Activated CD8-positive, alpha-beta memory T cell treated with anti-CD3 and anti-CD28 coated beads, Interleukin-2, amount 10 ng/mL, durations not matched to agents 7 days and 5 days (primary cell): Measurements from ENCODE around the gene FOXN1. TPM values are rescaled to one million over a fixed set of nuclear protein-coding genes. Genes with fewer than 3 reads are reported as not detected.

Experiments used
- ATAC-seq: fragments of 150-1000 bp; cut with Tn5 transposase; one replicate; pipeline ENCODE4 v1.10.0; 2021; ENCODE audit warnings: moderate library complexity
- CTCF ChIA-PET: fragments of 350-600 bp; sonication (Branson Sonifier 250); formaldehyde crosslinking; loops from one replicate; lab custom pipeline; 2021; ENCODE audit warnings: antibody characterized with exemption; lab: Charles Lee
- DNase-seq: peaks from one replicate; pipeline ENCODE4 v3.0.0-alpha.2; 2020
- H3K27ac Mint-ChIP-seq: one replicate; pipeline ENCODE4 v1.8.0; 2021; ENCODE audit warnings: mild to moderate bottlenecking, mixed read lengths
- H3K27me3 Mint-ChIP-seq: one replicate; pipeline ENCODE4 v1.8.0; 2021; ENCODE audit warnings: mixed read lengths
- H3K36me3 Mint-ChIP-seq: one replicate; pipeline ENCODE4 v1.8.0; 2021; ENCODE audit warnings: mild to moderate bottlenecking, mixed read lengths
- H3K4me1 Mint-ChIP-seq: one replicate; pipeline ENCODE4 v1.8.0; 2021; ENCODE audit warnings: mixed read lengths
- H3K4me3 Mint-ChIP-seq: one replicate; pipeline ENCODE4 v1.8.0; 2021; ENCODE audit warnings: mild to moderate bottlenecking, moderate library complexity, mixed read lengths
- H3K9me3 Mint-ChIP-seq: one replicate; pipeline ENCODE4 v1.8.0; 2022; ENCODE audit warnings: low read depth, mixed read lengths
- total RNA-seq, 2 experiments: library from RNA; stranded (reverse); gene quantifications; one replicate each; pipeline ENCODE4 v1.2.3, GENCODE V29; 2021

FOXN1 gene
- total RNA-seq, 2 experiments from 2014 or later: not detected

- Mint-ChIP-seq H3K9me3 (no peaks in the 10 kb centered on the region), H3K27me3 (no peaks in the 10 kb centered on the region), H3K27ac (no peak overlapping the region), H3K36me3 (no peaks in the 10 kb centered on the region), H3K4me1 (no peaks in the 10 kb centered on the region), H3K4me3 (no peak overlapping the region)
- no peak for ATAC-seq
- CTCF ChIA-PET: interaction anchor here (0.6 to 2.5 kb wide), 12 partner anchors 8 to 239 kb away, joined by 3 to 24 read pairs (median 3); partner anchors contain the start of genes ALDOC and TNFAIP1
- DNase-seq: no peak
Observed at GRCh38 chr17:28541439-28541838, 35.3 kb downstream of the FOXN1 start.

GRCh38 chr17:28544402-28545140 is 38.4 kb downstream of the FOXN1 start:
- ATAC-seq (no peak), DNase-seq (no peak)
- peaks cover 3% of the 10 kb centered on the region for H3K36me3 Mint-ChIP-seq
- H3K27ac Mint-ChIP-seq: no peak overlapping the region
- H3K4me1 Mint-ChIP-seq: peaks cover 16% of the 10 kb centered on the region
- H3K9me3 Mint-ChIP-seq: no peaks in the 10 kb centered on the region
- H3K27me3 Mint-ChIP-seq: no peaks in the 10 kb centered on the region
- CTCF ChIA-PET: no interaction called here
- no peak overlapping the region for H3K4me3 Mint-ChIP-seq

- H3K4me3 Mint-ChIP-seq: no peak overlapping the region
- H3K27me3 Mint-ChIP-seq: no peaks in the 10 kb centered on the region
- peaks cover 21% of the 10 kb centered on the region for H3K4me1 Mint-ChIP-seq
- DNase-seq: no peak
- no peak for ATAC-seq
- peaks cover 3% of the 10 kb centered on the region for H3K36me3 Mint-ChIP-seq
- CTCF ChIA-PET: no interaction called here
- no peaks in the 10 kb centered on the region for H3K9me3 Mint-ChIP-seq
- no peak overlapping the region for H3K27ac Mint-ChIP-seq
Observed at GRCh38 chr17:28545141-28545503, 39.0 kb downstream of the FOXN1 start.

- Mint-ChIP-seq H3K36me3 (peaks cover 3% of the 10 kb centered on the region), H3K9me3 (no peaks in the 10 kb centered on the region), H3K27ac (no peak overlapping the region), H3K27me3 (no peaks in the 10 kb centered on the region), H3K4me1 (peaks cover 29% of the 10 kb centered on the region), H3K4me3 (no peak overlapping the region)
- ATAC-seq (no peak), DNase-seq (no peak)
- CTCF ChIA-PET: interaction anchor here (1.8 to 3.9 kb wide), 4 partner anchors 9 to 52 kb away, joined by 4 to 19 read pairs (median 6); no protein-coding TSS in a partner anchor
Observed at GRCh38 chr17:28545787-28546415, 39.8 kb downstream of the FOXN1 start.

- Mint-ChIP-seq H3K27ac (peak overlapping the region; percentile 64), H3K4me1 (peaks cover 39% of the 10 kb centered on the region), H3K9me3 (no peaks in the 10 kb centered on the region), H3K4me3 (no peak overlapping the region), H3K27me3 (no peaks in the 10 kb centered on the region), H3K36me3 (peaks cover 3% of the 10 kb centered on the region)
- CTCF ChIA-PET: interaction anchor here (0.6 to 5.1 kb wide), 9 partner anchors 11 to 1247 kb away, joined by 3 to 28 read pairs (median 5); partner anchors contain the start of gene ALDOC
- ATAC-seq: no peak
- no peak for DNase-seq
Observed at GRCh38 chr17:28547096-28547622, 41.0 kb downstream of the FOXN1 start.

- Mint-ChIP-seq H3K27me3 (no peaks in the 10 kb centered on the region), H3K36me3 (peaks cover 3% of the 10 kb centered on the region), H3K27ac (peak overlapping the region; percentile 87), H3K4me3 (no peak overlapping the region), H3K9me3 (no peaks in the 10 kb centered on the region), H3K4me1 (peaks cover 41% of the 10 kb centered on the region)
- DNase-seq (peak; percentile 81), ATAC-seq (peak; percentile 17)
- CTCF ChIA-PET: interaction anchor here (0.6 to 5.1 kb wide), 18 partner anchors 11 to 1248 kb away, joined by 3 to 28 read pairs (median 4); partner anchors contain the start of genes ALDOC and PIGS
Observed at GRCh38 chr17:28547623-28548416, 41.7 kb downstream of the FOXN1 start.

GRCh38 chr17:28548417-28549130 is 42.4 kb downstream of the FOXN1 start:
- no peak for DNase-seq
- H3K27me3 Mint-ChIP-seq: no peaks in the 10 kb centered on the region
- peaks cover 43% of the 10 kb centered on the region for H3K4me1 Mint-ChIP-seq
- H3K36me3 Mint-ChIP-seq: peaks cover 6% of the 10 kb centered on the region
- no peak for ATAC-seq
- no peak overlapping the region for H3K4me3 Mint-ChIP-seq
- no peaks in the 10 kb centered on the region for H3K9me3 Mint-ChIP-seq
- H3K27ac Mint-ChIP-seq: peak overlapping the region; percentile 87
- CTCF ChIA-PET: interaction anchor here (0.7 to 5.1 kb wide), 15 partner anchors 12 to 201 kb away, joined by 3 to 28 read pairs (median 3); partner anchors contain the start of genes ALDOC, PIGS, POLDIP2 and SARM1

- Mint-ChIP-seq H3K4me1 (peaks cover 43% of the 10 kb centered on the region), H3K36me3 (peaks cover 14% of the 10 kb centered on the region), H3K4me3 (no peak overlapping the region), H3K27ac (peak overlapping the region; percentile 87), H3K9me3 (no peaks in the 10 kb centered on the region), H3K27me3 (no peaks in the 10 kb centered on the region)
- CTCF ChIA-PET: interaction anchor here (0.9 to 5.1 kb wide), 15 partner anchors 9 to 232 kb away, joined by 3 to 28 read pairs (median 5); partner anchors contain the start of genes ALDOC, PIGS, POLDIP2 and SARM1
- DNase-seq: peak; percentile 87
- peak; percentile 70 for ATAC-seq
Observed at GRCh38 chr17:28549236-28550132, 43.3 kb downstream of the FOXN1 start.

- ATAC-seq: no peak
- Mint-ChIP-seq H3K27me3 (no peaks in the 10 kb centered on the region), H3K27ac (peak overlapping the region; percentile 18), H3K9me3 (no peaks in the 10 kb centered on the region), H3K4me3 (peak overlapping the region; percentile 78), H3K36me3 (peaks cover 22% of the 10 kb centered on the region), H3K4me1 (peaks cover 43% of the 10 kb centered on the region)
- DNase-seq: no peak
- CTCF ChIA-PET: interaction anchor here (0.7 to 5.1 kb wide), 9 partner anchors 10 to 177 kb away, joined by 3 to 28 read pairs (median 4); partner anchors contain the start of genes ALDOC and PIGS
Observed at GRCh38 chr17:28550858-28551257, 44.7 kb downstream of the FOXN1 start.

GRCh38 chr17:28551421-28552175 is 45.5 kb downstream of the FOXN1 start:
- no peaks in the 10 kb centered on the region for H3K9me3 Mint-ChIP-seq
- H3K27me3 Mint-ChIP-seq: no peaks in the 10 kb centered on the region
- H3K27ac Mint-ChIP-seq: peak overlapping the region; percentile 71
- peaks cover 43% of the 10 kb centered on the region for H3K4me1 Mint-ChIP-seq
- DNase-seq (no peak), ATAC-seq (no peak)
- CTCF ChIA-PET: interaction anchor here (0.8 to 5.1 kb wide), 6 partner anchors 19 to 176 kb away, joined by 3 to 28 read pairs (median 4); partner anchors contain the start of genes ALDOC and PIGS
- H3K4me3 Mint-ChIP-seq: peak overlapping the region; percentile 78
- peaks cover 29% of the 10 kb centered on the region for H3K36me3 Mint-ChIP-seq
